ENCODE results near the gene SKIC8. TPM values are rescaled to one million over a fixed set of nuclear protein-coding genes. Genes with fewer than 3 reads are reported as not detected.

Gene SKIC8
- total RNA-seq, 1 donor from 2014 or later: 43.9 TPM

- no peak for DNase-seq
- Mint-ChIP-seq H3K4me3 (ENCODE audit: unreplicated experiment) (peak overlapping the region; percentile 20), H3K27me3 (ENCODE audit: unreplicated experiment) (peaks cover 2% of the 10 kb centered on the region), H3K4me1 (ENCODE audit: low read depth, unreplicated experiment) (peaks cover 9% of the 10 kb centered on the region), H3K36me3 (ENCODE audit: unreplicated experiment) (no peaks in the 10 kb centered on the region), H3K9me3 (ENCODE audit: unreplicated experiment) (peaks cover 2% of the 10 kb centered on the region), H3K27ac (ENCODE audit: unreplicated experiment) (no peak overlapping the region)
- no peak for TF ChIP-seq CTCF (IDR thresholded peaks at IDR 0.05; ENCODE audit: partially characterized antibody, unreplicated experiment)
These were observed 35.5 kb downstream of the SKIC8 start for GRCh38 chr15:78263907-78264303.

GRCh38 chr15:78263351-78263781 is 36.0 kb downstream of the SKIC8 start:
- H3K27me3 Mint-ChIP-seq (ENCODE audit: unreplicated experiment): peaks cover 1% of the 10 kb centered on the region
- H3K9me3 Mint-ChIP-seq (ENCODE audit: unreplicated experiment): peaks cover 2% of the 10 kb centered on the region
- no peaks in the 10 kb centered on the region for H3K36me3 Mint-ChIP-seq (ENCODE audit: unreplicated experiment)
- DNase-seq: no peak
- H3K27ac Mint-ChIP-seq (ENCODE audit: unreplicated experiment): no peak overlapping the region
- H3K4me1 Mint-ChIP-seq (ENCODE audit: low read depth, unreplicated experiment): peaks cover 9% of the 10 kb centered on the region
- no peak for TF ChIP-seq CTCF (IDR thresholded peaks at IDR 0.05; ENCODE audit: partially characterized antibody, unreplicated experiment)
- peak overlapping the region; percentile 20 for H3K4me3 Mint-ChIP-seq (ENCODE audit: unreplicated experiment)

- Mint-ChIP-seq H3K4me3 (ENCODE audit: unreplicated experiment) (no peak overlapping the region), H3K4me1 (ENCODE audit: low read depth, unreplicated experiment) (peaks cover 9% of the 10 kb centered on the region), H3K27ac (ENCODE audit: unreplicated experiment) (no peak overlapping the region), H3K27me3 (ENCODE audit: unreplicated experiment) (peaks cover 1% of the 10 kb centered on the region), H3K9me3 (ENCODE audit: unreplicated experiment) (peaks cover 2% of the 10 kb centered on the region), H3K36me3 (ENCODE audit: unreplicated experiment) (no peaks in the 10 kb centered on the region)
- no peak for DNase-seq
- no peak for TF ChIP-seq CTCF (IDR thresholded peaks at IDR 0.05; ENCODE audit: partially characterized antibody, unreplicated experiment)
These were observed 38.3 kb downstream of the SKIC8 start for GRCh38 chr15:78261062-78261461.

GRCh38 chr15:78260489-78260888 is 38.9 kb downstream of the SKIC8 start:
- H3K27me3 Mint-ChIP-seq (ENCODE audit: unreplicated experiment): no peaks in the 10 kb centered on the region
- H3K36me3 Mint-ChIP-seq (ENCODE audit: unreplicated experiment): no peaks in the 10 kb centered on the region
- peaks cover 9% of the 10 kb centered on the region for H3K4me1 Mint-ChIP-seq (ENCODE audit: low read depth, unreplicated experiment)
- peak overlapping the region; percentile 3 for H3K27ac Mint-ChIP-seq (ENCODE audit: unreplicated experiment)
- peak overlapping the region; percentile 50 for H3K4me3 Mint-ChIP-seq (ENCODE audit: unreplicated experiment)
- TF ChIP-seq CTCF (IDR thresholded peaks at IDR 0.05; ENCODE audit: partially characterized antibody, unreplicated experiment): no peak
- DNase-seq: no peak
- peaks cover 2% of the 10 kb centered on the region for H3K9me3 Mint-ChIP-seq (ENCODE audit: unreplicated experiment)

- H3K36me3 Mint-ChIP-seq (ENCODE audit: unreplicated experiment): no peaks in the 10 kb centered on the region
These were observed 40.2 kb downstream of the SKIC8 start for GRCh38 chr15:78259232-78259631.

More at GRCh38 chr15:78259232-78259631, 40.2 kb downstream of the SKIC8 start:
- Mint-ChIP-seq H3K27ac (ENCODE audit: unreplicated experiment) (no peak overlapping the region), H3K4me3 (ENCODE audit: unreplicated experiment) (no peak overlapping the region), H3K4me1 (ENCODE audit: low read depth, unreplicated experiment) (peaks cover 9% of the 10 kb centered on the region), H3K27me3 (ENCODE audit: unreplicated experiment) (no peaks in the 10 kb centered on the region), H3K9me3 (ENCODE audit: unreplicated experiment) (peaks cover 2% of the 10 kb centered on the region)
- DNase-seq: no peak
- no peak for TF ChIP-seq CTCF (IDR thresholded peaks at IDR 0.05; ENCODE audit: partially characterized antibody, unreplicated experiment)
